NCI-H460 (cell line): ENCODE results near the gene ITGB8. TPM values are rescaled to one million over a fixed set of nuclear protein-coding genes. Genes with fewer than 3 reads are reported as not detected.

Experiments used
- DNase-seq: peaks from one replicate; pipeline ENCODE4 v3.0.0-alpha.2; 2016; ENCODE audit warnings: low read depth; ENCODE audit errors: extremely low read depth
- total RNA-seq: library from RNA; depleted of rRNA; stranded (reverse); fragments of >200 nt; shearing (Covaris generic); gene quantifications from 2 replicates; pipeline ENCODE4 v1.2.3, GENCODE V29; 2014

ITGB8 gene
- total RNA-seq, 1 experiment from 2014 or later = 18.5 TPM

- no peak for DNase-seq
These were observed 77.7 kb downstream of the ITGB8 start for GRCh38 chr7:20408467-20408826.

DNA sequence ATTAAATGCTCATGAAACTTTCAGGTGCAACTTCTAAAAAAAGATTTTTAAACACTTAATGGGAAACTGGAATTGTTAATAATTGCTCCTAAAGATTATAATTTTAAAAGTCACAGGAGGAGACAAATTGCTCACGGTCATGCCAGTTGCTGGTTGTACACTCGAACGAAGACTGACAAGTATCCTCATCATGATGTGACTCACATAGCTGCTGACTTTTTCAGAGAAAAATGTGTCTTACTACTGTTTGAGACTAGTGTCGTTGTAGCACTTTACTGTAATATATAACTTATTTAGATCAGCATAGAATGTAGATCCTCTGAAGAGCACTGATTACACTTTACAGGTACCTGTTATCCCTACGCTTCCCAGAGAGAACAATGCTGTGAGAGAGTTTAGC, 79.3 kb downstream of the ITGB8 start:
- DNase-seq = no peak

DNA sequence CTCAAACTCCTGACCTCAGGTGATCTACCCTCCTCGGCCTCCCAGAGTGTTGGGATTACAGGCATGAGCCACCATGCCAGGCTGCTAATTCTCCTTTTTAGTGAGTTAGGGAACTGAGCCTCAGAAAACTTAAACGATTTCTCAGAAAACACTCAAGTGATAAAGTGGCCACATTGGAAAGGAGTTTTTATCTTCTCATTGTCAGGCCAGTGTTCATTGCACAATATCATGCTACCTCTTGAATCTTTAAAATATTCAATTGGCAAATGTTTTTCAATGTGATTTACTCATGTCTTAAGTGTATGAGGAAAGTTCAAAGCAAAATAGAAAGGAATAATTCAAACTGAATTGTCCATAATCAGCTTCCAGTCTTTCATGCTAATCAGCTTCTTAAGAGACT, 80.7 kb downstream of the ITGB8 start:
- no peak for DNase-seq

GRCh38 chr7:20412032-20412431, 81.3 kb downstream of the ITGB8 start:
- DNase-seq = no peak

- no peak for DNase-seq
These were observed 86.6 kb downstream of the ITGB8 start for GRCh38 chr7:20417260-20417659.

- no peak for DNase-seq
These were observed 87.1 kb downstream of the ITGB8 start for GRCh38 chr7:20417675-20418382.

- DNase-seq = no peak
These were observed 93.8 kb downstream of the ITGB8 start for GRCh38 chr7:20424500-20424899.

GRCh38 chr7:20430664-20431063, 100.0 kb downstream of the ITGB8 start:
- no peak for DNase-seq

DNA sequence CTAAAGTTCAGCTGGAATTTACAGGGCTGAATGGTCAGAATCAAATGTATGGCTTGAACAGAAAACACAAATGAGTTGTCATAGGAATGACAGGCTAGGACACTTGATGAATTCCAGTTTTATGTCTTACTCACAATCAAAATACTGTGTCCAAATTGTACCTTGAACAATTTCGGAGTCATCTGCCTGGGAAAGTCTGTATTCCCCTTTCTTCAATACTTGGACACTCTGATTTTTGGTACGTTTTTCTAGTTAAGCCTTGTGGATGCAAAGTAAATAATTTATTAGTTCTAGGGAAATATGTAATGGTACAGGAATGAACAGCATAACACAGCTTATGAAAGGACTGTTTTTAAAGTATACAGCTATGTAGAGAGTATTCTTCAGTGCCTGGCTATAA, 100.4 kb downstream of the ITGB8 start:
- DNase-seq = no peak

- no peak for DNase-seq
These were observed 101.4 kb downstream of the ITGB8 start for GRCh38 chr7:20432071-20432470.

- DNase-seq = no peak
These were observed 104.6 kb downstream of the ITGB8 start for GRCh38 chr7:20435305-20435704.

DNA sequence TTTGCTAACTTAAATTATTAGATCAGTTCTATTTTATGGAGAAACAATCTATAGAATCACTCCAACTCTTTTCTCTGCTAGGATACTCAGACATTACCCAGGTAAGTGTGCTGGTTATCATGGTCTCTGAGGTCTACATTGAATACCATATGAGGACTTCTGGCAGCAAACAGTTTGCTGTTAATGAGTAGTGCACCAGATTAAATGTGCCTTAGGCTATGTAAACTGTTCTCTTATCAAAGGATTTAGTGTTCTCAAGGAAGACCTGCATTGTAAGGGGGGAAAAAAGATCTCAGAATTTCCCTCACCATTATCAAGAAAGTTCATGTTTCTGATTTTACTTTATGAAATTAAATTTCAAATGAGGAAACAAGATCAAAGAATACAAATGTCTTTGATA, 107.5 kb downstream of the ITGB8 start:
- no peak for DNase-seq

DNA sequence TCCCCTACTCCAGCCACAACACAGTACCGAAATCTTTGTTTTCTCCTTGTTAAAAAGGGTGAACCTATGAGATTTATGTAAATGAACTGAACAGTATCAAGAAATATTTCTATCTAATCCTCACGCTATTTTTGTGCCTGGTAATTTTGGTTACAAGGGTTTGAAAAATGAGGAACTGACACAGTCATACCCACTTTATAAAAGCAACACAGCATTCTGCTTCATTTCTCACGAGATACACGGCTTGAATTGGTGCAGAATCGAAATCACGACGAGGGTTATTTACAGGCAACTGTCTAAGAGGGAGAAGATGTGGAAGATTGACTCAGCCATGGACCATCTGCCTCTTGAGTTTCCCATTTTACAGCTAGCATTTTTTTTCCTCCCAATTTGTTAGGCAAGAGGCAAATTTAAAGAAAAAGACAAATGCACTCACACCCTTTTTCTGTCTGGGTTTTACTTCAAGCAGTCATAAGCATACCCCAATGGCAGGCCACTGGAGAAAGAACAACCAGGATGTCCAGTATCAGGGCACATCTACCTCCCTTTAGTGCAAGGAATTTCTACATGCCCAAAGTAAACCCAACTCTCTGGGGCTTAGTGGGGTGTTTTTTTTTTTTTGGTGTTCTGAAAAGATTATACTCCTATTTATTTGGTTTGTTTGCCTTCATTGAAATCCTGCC, 108.1 kb downstream of the ITGB8 start:
- no peak for DNase-seq

- no peak for DNase-seq
These were observed 108.9 kb downstream of the ITGB8 start for GRCh38 chr7:20439416-20440185.

DNA sequence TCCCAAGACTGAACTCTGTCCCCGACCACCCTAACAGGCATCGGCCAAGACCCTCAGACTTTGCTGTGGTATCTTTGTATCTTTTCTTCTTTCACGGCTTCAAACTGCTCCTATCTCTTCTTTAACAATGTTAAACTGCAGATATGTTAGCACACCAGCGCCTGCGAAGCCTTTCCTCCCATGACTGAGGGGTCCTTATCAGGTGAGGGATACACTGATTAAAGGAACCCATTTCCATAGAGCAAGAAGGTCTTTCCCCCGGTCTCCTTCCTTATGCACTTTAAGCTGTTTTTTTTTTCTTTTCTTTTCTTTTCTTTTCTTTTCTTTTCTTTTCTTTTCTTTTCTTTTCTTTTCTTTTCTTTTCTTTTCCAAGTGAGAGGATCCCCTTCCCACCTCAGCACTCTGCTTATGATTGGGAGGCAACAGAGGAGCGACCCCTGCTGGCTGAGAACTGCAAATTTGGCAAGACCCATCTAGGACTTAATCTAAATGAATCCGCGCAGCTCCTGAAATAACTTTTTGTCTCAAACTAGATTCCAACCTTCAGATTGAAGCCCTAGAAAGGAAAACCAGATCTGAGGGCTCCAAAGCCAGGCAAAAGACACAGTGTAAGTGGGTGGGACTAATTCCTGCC, 109.9 kb downstream of the ITGB8 start:
- DNase-seq = peak; percentile 20

GRCh38 chr7:20441346-20441745, 110.6 kb downstream of the ITGB8 start:
- DNase-seq = no peak

DNA sequence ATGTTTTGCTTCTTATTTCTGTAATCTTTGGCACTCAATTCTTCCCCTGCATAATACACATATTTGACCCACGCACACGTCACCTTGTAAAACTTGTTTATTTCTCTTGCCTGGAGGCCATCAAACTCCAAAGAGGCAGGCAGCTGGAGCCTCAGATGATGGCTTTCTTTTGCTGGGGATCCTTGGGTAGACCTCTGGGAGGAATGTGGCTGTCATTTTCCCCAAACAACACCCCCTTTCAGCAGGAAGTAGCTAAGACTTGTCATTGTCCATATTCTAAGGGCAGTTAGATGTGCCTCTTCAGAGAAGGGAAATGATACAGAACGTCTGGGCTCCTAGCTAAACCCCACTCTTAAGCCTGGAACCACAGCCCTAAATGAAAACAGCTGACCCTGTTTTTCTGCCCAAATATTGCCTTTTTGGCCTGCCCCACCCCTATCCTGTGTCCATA, 111.3 kb downstream of the ITGB8 start:
- DNase-seq = no peak

DNA sequence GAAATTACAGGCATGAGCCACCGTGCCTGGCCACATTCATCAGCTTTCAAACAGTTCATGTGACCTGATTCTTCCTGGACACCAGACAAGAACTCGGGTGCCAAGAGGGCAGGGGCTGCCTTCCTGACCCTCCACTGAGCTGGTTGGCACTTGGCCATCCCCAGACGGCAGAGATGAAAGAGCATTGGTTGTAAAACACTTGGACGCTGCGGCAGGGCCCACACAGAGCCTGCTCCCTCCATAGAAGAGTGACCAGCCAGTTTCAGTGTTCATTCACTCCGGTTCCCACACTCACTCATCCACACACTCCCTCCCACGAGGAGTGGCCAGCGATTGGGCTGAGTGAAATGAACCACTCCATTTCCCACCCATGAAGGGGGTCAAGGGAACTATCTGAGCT, 112.3 kb downstream of the ITGB8 start:
- no peak for DNase-seq

DNA sequence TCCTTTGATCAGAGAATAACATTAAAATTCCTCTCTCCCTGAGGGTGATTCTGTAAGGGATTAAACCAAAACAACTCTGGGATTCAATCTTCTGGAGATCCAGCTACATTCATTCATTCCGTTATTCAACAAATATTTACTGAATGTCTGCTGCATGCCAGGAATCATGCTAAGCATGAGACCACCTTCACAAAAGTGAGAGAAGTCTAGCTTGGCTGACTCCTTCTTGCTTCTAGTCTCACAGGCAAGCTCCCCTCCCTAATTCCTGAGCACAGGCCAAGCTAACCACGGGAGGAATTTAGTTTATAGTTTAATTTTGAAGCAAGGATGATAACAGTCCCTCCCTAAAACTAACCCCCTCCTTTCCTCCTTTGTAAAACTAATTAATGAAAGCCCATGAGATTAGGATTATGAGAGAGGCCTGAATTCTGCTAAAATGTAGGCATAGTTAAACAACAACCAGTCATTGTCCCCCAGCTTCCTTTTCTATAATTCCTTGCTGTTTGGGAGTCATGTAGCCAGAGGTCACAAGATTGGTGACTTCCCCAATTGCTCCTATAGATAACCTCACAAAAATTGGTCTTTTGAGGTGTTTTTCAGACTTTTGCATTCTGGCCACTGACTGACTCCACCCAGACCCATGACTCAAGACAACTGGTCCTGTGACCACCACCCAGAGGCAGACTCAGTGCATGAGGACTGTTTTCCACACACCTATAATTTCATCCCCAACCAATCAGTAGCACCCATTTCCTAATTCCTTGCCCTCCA, 113.5 kb downstream of the ITGB8 start:
- no peak for DNase-seq

- no peak for DNase-seq
These were observed 116.4 kb downstream of the ITGB8 start for GRCh38 chr7:20447021-20447650.
